ENCODE data around the gene MRPS34.

- no peak for TF ChIP-seq EP300 (IDR thresholded peaks at IDR 0.05)
- TF ChIP-seq POLR2A (IDR thresholded peaks at IDR 0.05; ENCODE audit: low read depth) = no peak
- TF ChIP-seq CTCF (IDR thresholded peaks at IDR 0.05) = no peak
These were observed 15.3 kb upstream of the MRPS34 start for GRCh38 chr16:1788095-1788707.
